HepG2 (cell line): ENCODE results near the gene XPR1.

Source experiments
- CENPT ChIP-seq: sonication (generic); formaldehyde crosslinking; IDR thresholded peaks from 2 replicates; pipeline ENCODE4 v1.8.0; 2022; ENCODE audit warnings: low read depth, mild to moderate bottlenecking, moderate library complexity, missing genetic modification reagents
- CHD4 ChIP-seq: fragments of 200-600 bp; sonication (generic); IDR thresholded peaks from 2 replicates; pipeline ENCODE4 v1.7.0; 2017; ENCODE audit warnings: mild to moderate bottlenecking, low read length, borderline replicate concordance
- CREB1 ChIP-seq, 2 experiments: fragments of 450-650 bp in 1 of 2; IDR thresholded peaks; 2 replicates each; pipeline ENCODE4 v1.6.1; 2016 to 2017; ENCODE audit warnings: control low read depth in 1 of 2, mild to moderate bottlenecking in 1 of 2, missing compliant biosample characterization in 1 of 2, missing genetic modification characterization in 1 of 2
- CTCF ChIP-seq: sonication (generic); formaldehyde crosslinking; IDR thresholded peaks from 2 replicates; pipeline ENCODE4 v1.5.0; 2020; ENCODE audit warnings: mild to moderate bottlenecking, missing genetic modification reagents, moderate library complexity
- EZH2 ChIP-seq: conservative IDR thresholded peaks from 2 replicates; pipeline ENCODE4 v1.6.1; 2012; ENCODE audit warnings: mild to moderate bottlenecking, low read depth, low read length, moderate library complexity
- NR2C2 ChIP-seq: sonication (generic); formaldehyde crosslinking; IDR thresholded peaks from 2 replicates; pipeline ENCODE4 v1.4.0; 2020; ENCODE audit warnings: missing genetic modification reagents, mild to moderate bottlenecking, moderate library complexity, borderline replicate concordance
- RCOR2 ChIP-seq: IDR thresholded peaks from 2 replicates; pipeline ENCODE4 v1.6.1; 2016; ENCODE audit warnings: missing biosample characterization, missing genetic modification reagents
- SP2 ChIP-seq: sonication (generic); formaldehyde crosslinking; IDR thresholded peaks from 2 replicates; pipeline ENCODE4 v1.5.1; 2020; ENCODE audit warnings: mild to moderate bottlenecking, missing genetic modification reagents
- TCF7L2 ChIP-seq: IDR thresholded peaks from 2 replicates; pipeline ENCODE4 v1.6.1; 2011; ENCODE audit warnings: mild to moderate bottlenecking, low read depth, low read length, moderate library complexity
- ZBTB33 ChIP-seq: sonication (generic); formaldehyde crosslinking; IDR thresholded peaks from 2 replicates; pipeline ENCODE4 v1.4.0; 2020; ENCODE audit warnings: missing genetic modification reagents
- ZKSCAN1 ChIP-seq: fragments of 150-350 bp; IDR thresholded peaks from 2 replicates; pipeline ENCODE4 v1.6.1; 2014; ENCODE audit warnings: low read length
- ZNF275 ChIP-seq: sonication (generic); formaldehyde crosslinking; IDR thresholded peaks from 2 replicates; pipeline ENCODE4 v1.8.0; 2022; ENCODE audit warnings: missing genetic modification reagents, mild to moderate bottlenecking, inconsistent platforms, borderline replicate concordance
- ZNF431 ChIP-seq: sonication (generic); formaldehyde crosslinking; IDR thresholded peaks from 2 replicates; pipeline ENCODE4 v1.9.0; 2022; ENCODE audit warnings: missing genetic modification reagents, low read depth, mild to moderate bottlenecking, borderline replicate concordance

GRCh38 chr1:180612632-180613031, 19.2 kb upstream of the XPR1 start:
- no peak for TF ChIP-seq ZKSCAN1
- no peak for TF ChIP-seq TCF7L2
- no peak for TF ChIP-seq CREB1 (IDR thresholded peaks at IDR 0.05)
- TF ChIP-seq CREB1 (CRISPR knock-in tag; IDR thresholded peaks at IDR 0.05): no peak
- TF ChIP-seq ZNF275 (CRISPR knock-in tag): no peak
- no peak for TF ChIP-seq CHD4
- no peak for TF ChIP-seq ZNF431
- no peak for TF ChIP-seq SP2 (CRISPR knock-in tag)
- no peak for TF ChIP-seq RCOR2 (CRISPR knock-in tag)
- TF ChIP-seq NR2C2 (CRISPR knock-in tag): no peak
- no peak for TF ChIP-seq CTCF (CRISPR knock-in tag)
- no peak for TF ChIP-seq CENPT (CRISPR knock-in tag)
- no peak for TF ChIP-seq ZBTB33
- TF ChIP-seq EZH2: no peak
